Transverse colon (tissue), 4 donors: ENCODE data around the gene NFIC. TPM values are rescaled to one million over a fixed set of nuclear protein-coding genes. Genes with fewer than 3 reads are reported as not detected.

Experiments
- DNase-seq: peaks from one replicate; pipeline ENCODE4 v3.0.0-alpha.2; 2019
- H3K27ac ChIP-seq, 4 donors: fragments of 200-600 bp; sonication (generic); 2 replicates each; pipeline ENCODE4 v1.5.1; 2016 to 2018; ENCODE audit warnings: inconsistent platforms in 4 of 4
- H3K27me3 ChIP-seq: fragments of 200-600 bp; sonication (generic); 2 replicates; pipeline ENCODE4 v1.5.1; 2017; ENCODE audit warnings: inconsistent platforms
- H3K36me3 ChIP-seq, 4 donors: fragments of 200-600 bp; sonication (generic); 2 replicates each; pipeline ENCODE4 v1.5.1; 2017 to 2019; ENCODE audit warnings: inconsistent platforms in 4 of 4
- H3K4me1 ChIP-seq, 4 donors: fragments of 200-600 bp; sonication (generic); 2 replicates each; pipeline ENCODE4 v1.5.1; 2017 to 2020; ENCODE audit warnings: inconsistent platforms in 4 of 4
- H3K4me3 ChIP-seq, 4 donors: fragments of 200-600 bp; sonication (generic); 1 replicate in 1 of 4; 2 replicates in 3 of 4; pipeline versions ENCODE4 v1.5.1 to v1.6.1; 2017 to 2019; ENCODE audit warnings: inconsistent platforms in 4 of 4
- H3K9me3 ChIP-seq, 2 donors: fragments of 200-600 bp; sonication (generic); 2 replicates each; pipeline ENCODE4 v1.5.1; 2017 to 2019; ENCODE audit warnings: inconsistent platforms in 2 of 2
- EP300 ChIP-seq: sonication (generic); formaldehyde crosslinking; IDR thresholded peaks from one replicate; pipeline ENCODE4 v1.6.1; 2017; ENCODE audit warnings: antibody characterized with exemption, low read depth
- POLR2A ChIP-seq: fragments of 450-650 bp; IDR thresholded peaks from one replicate; pipeline ENCODE4 v1.6.1; 2016; ENCODE audit warnings: antibody characterized with exemption, mild to moderate bottlenecking, moderate library complexity
- POLR2AphosphoS5 ChIP-seq, 3 donors: sonication (generic); formaldehyde crosslinking; IDR thresholded peaks; one replicate each; pipeline ENCODE4 v1.6.1; 2016; ENCODE audit warnings: antibody characterized with exemption in 3 of 3
- WGBS, 2 donors: methylation state at CpG; one replicate each; pipeline ENCODE4 v1.1.5; 2018; ENCODE audit warnings: low coverage in 1 of 2; 5-methylcytosine and 5-hydroxymethylcytosine counted together
- in situ Hi-C, 4 donors: fragments of 200-750 bp; cut with MboI; loops; one replicate each; pipeline versions ENCODE4 v1.15.0 to v1.15.1; 2017; ENCODE audit warnings: low sequenced_read_pairs in 3 of 4, low pct_ligation_motif_present in 1 of 4, low pct_unique_long_range_greater_than_20kb in 1 of 4
- intact Hi-C: fragments of 100-400 bp; cut with DNase I; formaldehyde crosslinking; loops from one replicate; pipeline ENCODE4 v1.15.1; 2023; ENCODE audit warnings: low total_unique reads
- total RNA-seq, 4 donors: library from RNA; depleted of rRNA; stranded (reverse); fragments of >200 nt; gene quantifications; one replicate each; pipeline ENCODE4 v1.1.0, GENCODE V29; 2016
- TF ChIP-seq, protein P1 (sequence below), 5 experiments: fragments of 200-600 bp in 3 of 5; fragments of 450-650 bp in 2 of 5; sonication (generic) in 3 of 5; IDR thresholded peaks; 1 replicate in 2 of 5; 2 replicates in 3 of 5; pipeline ENCODE4 v1.5.1; 2016 to 2017; ENCODE audit warnings: antibody characterized with exemption in 5 of 5, inconsistent platforms in 3 of 5, mild to moderate bottlenecking in 2 of 5, moderate library complexity in 1 of 5

The NFIC gene
- total RNA-seq, 4 donors from 2014 or later: 39.9 to 145 (median 68.1) TPM

DNA sequence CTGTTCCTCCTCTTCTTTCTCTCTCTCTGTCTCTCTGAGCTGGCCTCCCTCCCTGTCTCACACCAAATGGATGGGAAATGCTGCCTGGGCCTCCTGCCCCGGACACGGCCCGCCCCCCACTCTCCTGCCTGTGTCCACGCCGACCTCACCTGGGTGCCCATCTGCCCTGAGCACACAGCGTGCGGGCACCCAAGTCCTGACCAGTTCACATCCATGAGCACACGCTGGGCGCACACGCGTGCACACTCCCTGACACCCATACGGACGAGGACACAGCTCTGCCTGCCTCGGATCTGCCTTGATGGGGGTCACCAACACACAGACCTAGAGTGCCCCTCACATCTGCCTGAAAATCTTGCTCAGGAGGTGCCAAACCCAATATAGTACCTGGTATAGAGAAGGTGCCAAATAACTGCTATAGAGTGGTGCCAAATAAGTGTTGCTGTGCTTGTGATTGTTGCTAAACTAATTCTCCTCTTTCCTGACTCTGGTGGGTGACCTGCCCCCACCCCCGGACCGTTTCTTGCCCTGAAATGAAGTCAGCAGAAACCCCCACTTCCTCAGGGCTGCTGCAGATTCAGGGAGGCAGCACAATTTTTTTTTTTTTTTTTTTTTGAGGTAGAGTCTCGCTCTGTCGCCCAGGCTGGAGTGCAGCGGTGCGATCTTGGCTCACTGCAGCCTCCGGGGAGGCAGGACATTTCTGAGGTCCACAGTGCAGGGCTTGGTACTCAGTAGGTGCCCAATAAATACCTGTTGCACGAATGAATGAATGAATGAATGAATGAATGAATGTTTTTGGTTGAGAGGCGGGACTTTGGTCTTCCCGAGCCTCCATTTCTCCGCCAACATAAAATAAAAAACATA, 4.6 kb downstream of the NFIC start:
- H3K27me3 ChIP-seq: no peaks in the 10 kb centered on the region
- no peaks in the 10 kb centered on the region for H3K36me3 ChIP-seq
- no peak for DNase-seq
- TF ChIP-seq EP300: no peak
- TF ChIP-seq POLR2AphosphoS5 (IDR thresholded peaks at IDR 0.05): no peak
- peak overlapping the region in 1 of 4 donors; percentile 59 for H3K4me3 ChIP-seq
- WGBS, 2 donors: 59 to 73% methylated on average over 7 to 25 of the region's 25 CpGs
- in situ Hi-C loops: no loop called here
- intact Hi-C loops: no loop called here
- peak overlapping the region; percentile 94 to 100 (median 97) for H3K27ac ChIP-seq
- H3K4me1 ChIP-seq: peaks cover 4 to 59% (median 31%) of the 10 kb centered on the region in 4 donors
- no peaks in the 10 kb centered on the region for H3K9me3 ChIP-seq

DNA sequence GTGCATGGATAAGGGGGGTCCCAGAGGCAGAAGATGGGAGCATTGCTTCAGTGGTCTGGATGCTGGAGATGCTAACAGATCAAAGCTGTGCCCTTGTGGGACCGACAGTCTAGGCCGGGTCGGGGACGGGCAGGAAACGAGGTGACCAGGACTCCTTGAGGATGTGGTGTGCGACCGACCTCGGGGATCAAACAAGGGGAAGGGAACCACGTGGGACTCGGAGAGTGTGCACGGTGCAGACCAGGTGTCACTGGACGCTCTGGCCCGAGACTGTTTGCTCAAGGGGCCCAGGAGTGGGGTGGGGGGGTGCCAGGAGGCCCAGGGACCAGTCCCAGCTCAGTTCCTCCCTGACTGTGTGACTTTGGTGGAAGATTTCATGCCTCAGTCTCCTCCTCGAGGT, 6.0 kb downstream of the NFIC start:
- H3K4me3 ChIP-seq: no peak overlapping the region
- WGBS, 2 donors: 76% methylated on average over 14 of the region's 14 CpGs; no CpG with 5 or more reads in 1 of the 2 donors
- intact Hi-C loops (no loop called here), in situ Hi-C loops (no loop called here)
- H3K36me3 ChIP-seq: no peaks in the 10 kb centered on the region
- peak overlapping the region; percentile 81 to 99 (median 92) for H3K27ac ChIP-seq
- no peak for TF ChIP-seq POLR2A
- no peak for TF ChIP-seq POLR2AphosphoS5 (IDR thresholded peaks at IDR 0.05)
- TF ChIP-seq, protein P1, sequence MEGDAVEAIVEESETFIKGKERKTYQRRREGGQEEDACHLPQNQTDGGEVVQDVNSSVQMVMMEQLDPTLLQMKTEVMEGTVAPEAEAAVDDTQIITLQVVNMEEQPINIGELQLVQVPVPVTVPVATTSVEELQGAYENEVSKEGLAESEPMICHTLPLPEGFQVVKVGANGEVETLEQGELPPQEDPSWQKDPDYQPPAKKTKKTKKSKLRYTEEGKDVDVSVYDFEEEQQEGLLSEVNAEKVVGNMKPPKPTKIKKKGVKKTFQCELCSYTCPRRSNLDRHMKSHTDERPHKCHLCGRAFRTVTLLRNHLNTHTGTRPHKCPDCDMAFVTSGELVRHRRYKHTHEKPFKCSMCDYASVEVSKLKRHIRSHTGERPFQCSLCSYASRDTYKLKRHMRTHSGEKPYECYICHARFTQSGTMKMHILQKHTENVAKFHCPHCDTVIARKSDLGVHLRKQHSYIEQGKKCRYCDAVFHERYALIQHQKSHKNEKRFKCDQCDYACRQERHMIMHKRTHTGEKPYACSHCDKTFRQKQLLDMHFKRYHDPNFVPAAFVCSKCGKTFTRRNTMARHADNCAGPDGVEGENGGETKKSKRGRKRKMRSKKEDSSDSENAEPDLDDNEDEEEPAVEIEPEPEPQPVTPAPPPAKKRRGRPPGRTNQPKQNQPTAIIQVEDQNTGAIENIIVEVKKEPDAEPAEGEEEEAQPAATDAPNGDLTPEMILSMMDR (IDR thresholded peaks at IDR 0.05): no peak
- no peak for TF ChIP-seq EP300
- H3K27me3 ChIP-seq: no peaks in the 10 kb centered on the region
- H3K4me1 ChIP-seq: peaks cover 7 to 53% (median 29%) of the 10 kb centered on the region in 4 donors
- no peaks in the 10 kb centered on the region for H3K9me3 ChIP-seq
- no peak for DNase-seq

DNA sequence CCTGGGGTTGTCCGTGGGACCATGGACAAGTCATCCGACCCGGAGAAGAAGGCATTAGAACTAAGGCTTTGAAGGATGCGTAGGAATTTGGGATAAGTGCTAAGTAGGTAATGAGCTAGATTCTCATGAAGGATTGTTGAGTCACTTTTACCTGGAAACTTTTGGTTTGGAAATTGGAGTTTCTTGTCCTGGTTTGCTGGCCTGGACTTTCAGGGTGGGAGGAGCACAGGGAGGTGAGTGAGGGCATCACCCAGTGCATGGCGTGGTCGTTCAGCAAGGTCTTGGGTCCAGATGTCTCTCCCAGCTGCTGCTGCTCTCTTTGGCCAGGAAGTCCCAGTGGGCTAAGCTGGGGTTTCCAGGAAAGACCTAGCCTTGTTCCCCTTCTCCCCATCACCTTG, 7.6 kb downstream of the NFIC start:
- Histone ChIP-seq H3K27ac (peak overlapping the region; percentile 81 to 99 (median 92)), H3K27me3 (no peaks in the 10 kb centered on the region), H3K4me1 (peaks cover 6 to 42% (median 21%) of the 10 kb centered on the region in 4 donors), H3K9me3 (no peaks in the 10 kb centered on the region), H3K4me3 (no peak overlapping the region), H3K36me3 (no peaks in the 10 kb centered on the region)
- DNase-seq: no peak
- TF ChIP-seq EP300: no peak
- TF ChIP-seq, protein P1 (IDR thresholded peaks at IDR 0.05): no peak
- no peak for TF ChIP-seq POLR2A
- TF ChIP-seq POLR2AphosphoS5 (IDR thresholded peaks at IDR 0.05): no peak
- intact Hi-C loops: no loop called here
- WGBS, 2 donors: 60 to 80% methylated on average over 1 to 6 of the region's 6 CpGs
- in situ Hi-C loops: no loop called here

DNA sequence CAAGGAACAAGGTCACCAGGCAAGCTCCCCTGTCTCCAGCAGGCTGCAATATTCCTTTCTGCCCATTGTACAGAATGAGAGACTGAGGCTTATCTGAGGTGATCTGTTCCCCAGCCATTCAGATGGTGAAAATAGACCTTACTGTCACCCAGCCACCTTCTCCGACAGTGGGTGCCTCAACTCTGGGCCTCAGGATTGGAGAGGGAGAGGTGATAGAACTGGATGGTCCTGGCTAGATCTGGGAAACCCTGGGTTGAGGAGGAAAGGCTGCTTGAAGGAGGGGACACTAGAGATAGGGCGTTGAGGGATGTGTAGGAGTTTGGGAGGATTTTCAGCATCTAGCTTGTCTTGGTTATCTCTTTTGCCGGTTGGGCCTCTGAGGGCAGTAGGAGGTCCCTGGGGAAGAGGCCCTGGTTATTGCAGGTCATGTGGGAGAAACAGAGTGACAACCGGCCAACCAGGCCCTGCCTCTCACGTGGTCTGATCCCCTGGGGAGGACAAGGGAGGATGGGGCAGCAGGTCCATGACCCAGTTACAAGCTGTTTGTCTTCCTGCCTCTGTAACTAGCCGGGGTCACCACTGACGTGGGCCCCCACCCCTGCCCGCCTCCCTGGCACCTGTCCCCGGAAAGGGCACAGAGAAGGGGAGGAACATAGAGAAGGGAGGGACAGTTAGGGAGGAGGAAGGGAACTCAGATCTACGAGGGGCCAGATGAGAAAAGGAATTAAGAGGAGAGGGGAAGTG, 8.2 kb downstream of the NFIC start:
- Histone ChIP-seq H3K27me3 (no peaks in the 10 kb centered on the region), H3K36me3 (no peaks in the 10 kb centered on the region), H3K4me1 (peaks cover 6 to 42% (median 21%) of the 10 kb centered on the region in 4 donors), H3K27ac (peak overlapping the region; percentile 81 to 99 (median 92)), H3K9me3 (no peaks in the 10 kb centered on the region), H3K4me3 (peak overlapping the region in 1 of 4 donors; percentile 3)
- DNase-seq: no peak
- in situ Hi-C loops (no loop called here), intact Hi-C loops (no loop called here)
- WGBS, 2 donors: 39 to 71% methylated on average over 2 to 10 of the region's 10 CpGs
- TF ChIP-seq POLR2AphosphoS5 (IDR thresholded peaks at IDR 0.05): no peak
